Memory B cell (primary cell): ENCODE measurements around the gene ZNF627.

Experiments
- ATAC-seq: fragments of 150-1000 bp; cut with Tn5 transposase; 2 replicates; pipeline ENCODE4 v1.10.0; 2021; ENCODE audit warnings: low read depth, mild to moderate bottlenecking, moderate library complexity
- DNase-seq, 2 donors: peaks; one replicate each; pipeline ENCODE4 v3.0.0; 2022; ENCODE audit warnings: low spot score in 2 of 2
- H3K27ac Mint-ChIP-seq: one replicate; pipeline ENCODE4 v1.8.0; 2022; ENCODE audit warnings: mild to moderate bottlenecking, moderate library complexity, mixed read lengths
- H3K27me3 Mint-ChIP-seq: one replicate; pipeline ENCODE4 v1.8.0; 2022; ENCODE audit warnings: mixed read lengths
- H3K36me3 Mint-ChIP-seq: one replicate; pipeline ENCODE4 v1.8.0; 2022; ENCODE audit warnings: mild to moderate bottlenecking, mixed read lengths
- H3K4me1 Mint-ChIP-seq: one replicate; pipeline ENCODE4 v1.8.0; 2022; ENCODE audit warnings: mixed read lengths
- H3K4me3 Mint-ChIP-seq: one replicate; pipeline ENCODE4 v1.8.0; 2022; ENCODE audit warnings: mild to moderate bottlenecking, moderate library complexity, mixed read lengths
- H3K9me3 Mint-ChIP-seq: one replicate; pipeline ENCODE4 v1.8.0; 2022; ENCODE audit warnings: mixed read lengths

Gene ZNF627

GRCh38 chr19:11597202-11598102, at the start of gene ZNF627:
ZNF627 (plus strand) TSS chr19:11597483; CDS start chr19:11597628, 145 bp downstream.
- ATAC-seq = peak; percentile 98
- Mint-ChIP-seq H3K27me3 (no peaks in the 10 kb centered on the region), H3K4me1 (peaks cover 14% of the 10 kb centered on the region), H3K9me3 (no peaks in the 10 kb centered on the region), H3K4me3 (peak within 1 kb of the TSS; percentile 91), H3K27ac (peak within 1 kb of the TSS; percentile 97), H3K36me3 (peaks cover 3% of the 10 kb centered on the region)
- DNase-seq = peak; percentile 93 to 95

- DNase-seq (no peak), ATAC-seq (no peak)
- Mint-ChIP-seq H3K27me3 (no peaks in the 10 kb centered on the region), H3K4me1 (peaks cover 13% of the 10 kb centered on the region), H3K27ac (no peak overlapping the region), H3K9me3 (no peaks in the 10 kb centered on the region), H3K4me3 (no peak overlapping the region), H3K36me3 (peaks cover 3% of the 10 kb centered on the region)
Observed at GRCh38 chr19:11547929-11548700, 49.2 kb upstream of the ZNF627 start.

DNA sequence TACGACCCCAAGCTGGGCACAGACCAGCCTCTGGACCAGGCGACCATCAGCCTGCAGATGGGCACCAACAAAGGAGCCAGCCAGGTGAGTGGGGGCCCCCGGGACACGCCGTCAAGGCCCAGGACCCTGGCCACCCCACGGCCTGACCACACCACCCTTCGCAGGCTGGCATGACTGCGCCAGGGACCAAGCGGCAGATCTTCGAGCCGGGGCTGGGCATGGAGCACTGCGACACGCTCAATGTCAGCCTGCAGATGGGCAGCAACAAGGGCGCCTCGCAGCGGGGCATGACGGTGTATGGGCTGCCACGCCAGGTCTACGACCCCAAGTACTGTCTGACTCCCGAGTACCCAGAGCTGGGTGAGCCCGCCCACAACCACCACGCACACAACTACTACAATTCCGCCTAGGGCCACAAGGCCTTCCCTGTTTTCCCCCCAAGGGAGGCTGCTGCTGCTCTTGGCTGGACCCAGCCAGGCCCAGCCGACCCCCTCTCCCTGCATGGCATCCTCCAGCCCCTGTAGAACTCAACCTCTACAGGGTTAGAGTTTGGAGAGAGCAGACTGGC, 47.8 kb upstream of the ZNF627 start:
- H3K27me3 Mint-ChIP-seq = no peaks in the 10 kb centered on the region
- H3K4me3 Mint-ChIP-seq = no peak overlapping the region
- H3K9me3 Mint-ChIP-seq = no peaks in the 10 kb centered on the region
- no peak for DNase-seq
- H3K4me1 Mint-ChIP-seq = peaks cover 22% of the 10 kb centered on the region
- no peak overlapping the region for H3K27ac Mint-ChIP-seq
- H3K36me3 Mint-ChIP-seq = peaks cover 3% of the 10 kb centered on the region
- ATAC-seq = no peak

GRCh38 chr19:11550265-11550664, 47.0 kb upstream of the ZNF627 start:
- no peak for DNase-seq
- H3K9me3 Mint-ChIP-seq = no peaks in the 10 kb centered on the region
- H3K27me3 Mint-ChIP-seq = no peaks in the 10 kb centered on the region
- peaks cover 3% of the 10 kb centered on the region for H3K36me3 Mint-ChIP-seq
- H3K27ac Mint-ChIP-seq = no peak overlapping the region
- H3K4me1 Mint-ChIP-seq = peaks cover 23% of the 10 kb centered on the region
- ATAC-seq = no peak
- no peak overlapping the region for H3K4me3 Mint-ChIP-seq

DNA sequence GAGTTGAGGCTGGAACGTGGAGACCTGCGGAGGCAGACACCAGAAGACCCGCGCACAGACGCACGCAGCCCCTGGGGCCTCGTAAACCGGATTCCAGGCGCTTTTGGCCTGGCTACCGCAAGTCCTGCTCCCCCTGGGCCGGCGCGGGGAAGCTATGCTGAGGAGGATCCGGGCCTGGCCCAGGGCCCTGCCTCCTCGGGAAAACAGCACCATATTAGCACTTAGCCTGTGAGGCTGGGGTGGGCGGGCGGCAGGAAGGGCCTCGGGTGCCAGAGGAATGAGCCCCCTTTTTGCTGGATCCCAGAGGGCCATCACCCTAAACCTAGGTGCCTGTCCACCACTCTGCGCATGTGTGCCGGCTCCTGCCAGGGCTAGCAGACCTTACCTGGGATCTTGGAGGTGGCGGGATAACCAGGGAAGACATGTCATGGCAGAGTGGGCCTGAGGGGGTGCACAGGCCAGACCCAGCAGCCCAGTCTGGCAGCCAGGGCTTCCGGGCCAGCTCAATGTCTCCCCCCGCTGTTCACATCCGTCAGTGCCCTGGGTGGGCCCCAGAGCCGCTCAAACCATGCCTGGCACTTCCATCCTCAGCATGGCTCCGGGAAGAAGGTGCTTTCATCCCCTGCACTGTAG, 45.6 kb upstream of the ZNF627 start:
- no peaks in the 10 kb centered on the region for H3K9me3 Mint-ChIP-seq
- H3K36me3 Mint-ChIP-seq = peaks cover 7% of the 10 kb centered on the region
- DNase-seq (no peak), ATAC-seq (no peak)
- H3K27me3 Mint-ChIP-seq = no peaks in the 10 kb centered on the region
- peaks cover 36% of the 10 kb centered on the region for H3K4me1 Mint-ChIP-seq
- H3K4me3 Mint-ChIP-seq = no peak overlapping the region
- H3K27ac Mint-ChIP-seq = peak overlapping the region; percentile 76

DNA sequence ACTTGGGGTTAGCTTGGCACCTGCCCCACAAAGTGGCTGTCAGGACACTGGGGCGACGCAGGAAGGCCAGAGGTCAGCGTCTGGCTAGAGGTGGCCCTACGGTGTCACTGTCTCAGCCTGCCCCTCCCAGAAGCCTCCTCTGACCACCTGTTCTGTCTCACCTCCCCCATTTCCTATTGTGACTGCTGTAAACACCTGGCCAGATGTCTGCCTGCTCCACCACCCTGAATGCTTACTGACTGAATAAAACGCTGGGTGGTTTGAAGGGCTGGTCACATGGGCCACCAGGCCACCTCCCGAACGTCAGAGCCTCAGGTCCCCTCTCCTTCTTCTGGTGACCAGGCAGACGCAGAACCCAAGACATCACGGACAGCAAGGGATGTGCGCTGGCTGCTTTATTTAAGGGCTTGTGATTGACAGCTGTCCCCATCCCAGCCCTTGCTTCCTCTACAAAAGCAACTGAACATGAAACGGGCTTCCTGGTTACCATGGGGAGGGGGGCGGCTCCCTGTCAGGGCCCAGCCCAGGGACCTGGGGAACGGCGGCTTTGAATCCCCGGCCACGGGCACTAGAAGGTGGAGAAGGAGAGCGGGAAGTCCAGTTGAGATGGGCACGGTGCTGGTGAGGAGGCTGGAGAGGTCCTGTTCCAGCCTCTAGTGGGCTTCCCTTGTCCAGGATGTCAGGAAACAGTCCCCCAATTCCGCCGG, 44.5 kb upstream of the ZNF627 start:
- Mint-ChIP-seq H3K9me3 (no peaks in the 10 kb centered on the region), H3K4me3 (peak overlapping the region; percentile 59), H3K27ac (peak overlapping the region; percentile 76), H3K27me3 (no peaks in the 10 kb centered on the region), H3K36me3 (peaks cover 12% of the 10 kb centered on the region), H3K4me1 (peaks cover 41% of the 10 kb centered on the region)
- ATAC-seq = peak; percentile 25
- DNase-seq = no peak

DNA sequence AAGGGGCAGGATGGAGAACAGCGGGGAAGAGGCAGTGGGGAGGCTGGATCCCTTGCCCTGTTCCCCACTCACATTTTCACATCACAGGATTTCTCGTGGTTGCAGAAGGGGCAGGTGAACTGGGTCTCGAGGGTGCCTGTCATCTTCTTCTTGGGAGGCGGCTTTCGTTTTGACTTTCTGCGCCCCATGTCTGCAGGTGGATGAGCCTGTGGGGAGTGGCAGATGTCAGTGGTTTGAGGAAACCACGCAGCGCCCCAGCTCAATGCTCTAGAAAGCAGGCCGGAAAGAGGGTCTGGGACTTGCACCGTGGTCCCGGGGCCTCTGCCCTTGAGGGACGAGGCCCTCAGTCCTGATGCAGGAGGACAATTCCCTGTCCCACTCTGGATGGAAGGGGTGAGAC, 43.1 kb upstream of the ZNF627 start:
- no peaks in the 10 kb centered on the region for H3K9me3 Mint-ChIP-seq
- peak overlapping the region; percentile 76 for H3K27ac Mint-ChIP-seq
- H3K36me3 Mint-ChIP-seq = peaks cover 14% of the 10 kb centered on the region
- ATAC-seq (peak; percentile 69), DNase-seq (peak in 1 of 2 donors; percentile 48)
- peak overlapping the region; percentile 68 for H3K4me3 Mint-ChIP-seq
- H3K4me1 Mint-ChIP-seq = peaks cover 47% of the 10 kb centered on the region
- H3K27me3 Mint-ChIP-seq = no peaks in the 10 kb centered on the region

DNA sequence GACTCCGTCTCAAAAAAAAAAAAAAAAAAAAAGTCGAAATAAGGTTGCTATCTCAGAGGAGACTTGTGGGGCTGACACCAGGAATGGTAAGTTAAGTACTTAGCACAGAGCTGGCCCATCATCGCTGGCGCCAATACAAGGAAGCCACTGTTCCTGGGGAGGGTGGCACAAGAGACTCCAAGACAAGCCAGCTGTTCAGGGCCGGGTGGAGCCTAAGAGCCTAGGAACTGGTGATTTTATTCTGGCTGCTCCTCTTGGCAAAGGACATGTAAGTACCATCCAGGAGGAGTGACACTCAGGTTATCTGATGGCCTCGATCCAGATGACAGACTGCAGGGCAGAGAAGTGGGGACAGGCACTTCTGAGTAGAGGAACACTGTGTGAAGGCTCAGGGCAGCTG, 42.0 kb upstream of the ZNF627 start:
- no peaks in the 10 kb centered on the region for H3K27me3 Mint-ChIP-seq
- peaks cover 51% of the 10 kb centered on the region for H3K4me1 Mint-ChIP-seq
- DNase-seq (no peak), ATAC-seq (no peak)
- H3K9me3 Mint-ChIP-seq = no peaks in the 10 kb centered on the region
- peak overlapping the region; percentile 36 for H3K27ac Mint-ChIP-seq
- peaks cover 14% of the 10 kb centered on the region for H3K36me3 Mint-ChIP-seq
- H3K4me3 Mint-ChIP-seq = no peak overlapping the region

DNA sequence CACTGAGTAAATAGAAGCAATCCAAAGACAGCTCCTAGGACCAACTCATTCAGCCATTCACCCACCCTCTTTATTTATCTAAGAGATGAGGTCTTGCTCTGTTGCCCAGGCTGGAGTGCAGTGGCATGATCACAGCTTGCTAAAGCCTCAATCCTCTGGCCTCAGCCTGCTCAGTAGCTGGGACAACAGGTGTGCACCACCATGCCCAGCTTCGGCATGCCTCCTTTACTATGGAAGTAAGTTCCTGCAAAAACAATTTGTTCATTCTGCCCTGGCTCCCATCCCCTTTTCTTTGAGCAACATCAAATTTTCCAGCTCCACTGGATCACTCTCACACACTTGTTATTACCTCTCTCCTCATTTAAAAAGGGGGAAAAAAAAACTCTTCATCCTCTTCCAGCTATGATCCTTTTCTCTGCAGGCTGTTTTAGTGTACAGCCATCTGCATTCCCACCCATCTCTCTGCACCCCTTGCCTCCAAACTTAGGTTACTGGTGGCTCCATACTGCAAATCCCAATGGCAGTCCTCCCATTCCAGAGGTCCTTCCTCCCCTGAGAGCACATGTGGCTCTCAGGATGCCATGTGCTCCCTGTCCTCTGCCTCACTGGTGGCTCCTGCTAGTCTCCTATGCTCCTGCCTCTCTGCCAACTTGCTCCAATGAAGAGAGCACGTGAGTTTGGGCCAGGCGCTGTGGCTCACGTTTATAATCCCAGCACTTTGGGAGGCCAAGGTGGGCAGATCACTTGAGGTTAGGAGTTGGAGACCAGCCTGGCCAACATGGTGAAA, 40.5 kb upstream of the ZNF627 start:
- Mint-ChIP-seq H3K4me1 (peaks cover 57% of the 10 kb centered on the region), H3K4me3 (peak overlapping the region; percentile 22), H3K36me3 (peaks cover 14% of the 10 kb centered on the region), H3K27me3 (no peaks in the 10 kb centered on the region), H3K27ac (peak overlapping the region; percentile 30), H3K9me3 (no peaks in the 10 kb centered on the region)
- DNase-seq (no peak), ATAC-seq (no peak)

DNA sequence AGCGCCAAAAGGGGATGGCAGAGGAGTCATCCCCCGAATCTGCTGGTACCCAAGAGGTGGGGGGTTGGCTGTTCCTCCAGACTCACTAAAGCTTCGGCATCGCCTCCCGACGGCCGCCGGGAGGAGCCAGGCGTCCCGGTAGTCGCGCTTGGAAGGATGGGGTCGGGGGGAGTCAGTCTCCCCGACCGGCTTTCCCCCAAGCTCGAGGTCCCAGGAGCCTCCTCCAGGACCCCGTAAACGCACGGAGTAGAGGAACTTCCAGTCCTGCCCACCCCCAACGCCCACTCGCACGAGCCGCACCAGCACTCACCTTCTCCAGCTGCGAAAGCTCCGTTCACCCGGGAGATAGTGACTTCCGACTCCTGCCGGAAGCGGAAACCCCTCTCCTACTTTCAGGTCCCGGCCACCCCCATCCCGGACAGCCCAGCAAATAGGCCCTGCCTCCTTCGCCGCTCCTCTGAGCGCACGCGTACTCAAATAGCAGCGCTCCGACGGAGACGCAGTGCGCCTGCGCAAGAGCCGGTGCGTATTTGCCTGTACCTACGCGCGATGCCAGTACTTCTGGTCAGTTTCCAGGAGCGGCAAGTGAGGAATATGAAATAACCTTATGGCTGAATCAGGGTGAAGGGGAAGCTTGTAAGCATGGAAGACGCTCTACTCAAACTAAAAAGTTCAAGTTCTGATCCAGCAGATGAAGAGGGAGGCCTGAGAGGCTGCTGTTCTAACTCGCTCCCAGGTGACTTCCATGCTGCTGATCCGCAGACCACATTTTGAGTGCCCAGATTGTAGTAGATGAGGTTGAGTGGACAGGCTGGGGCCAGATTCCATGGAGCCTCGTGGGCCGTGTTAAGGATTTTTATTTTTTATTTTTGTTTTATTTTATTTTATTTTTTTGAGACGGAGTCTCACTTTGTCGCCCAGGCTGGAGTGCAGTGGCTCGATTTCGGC, 38.1 kb upstream of the ZNF627 start, which contains the start of gene ELOF1:
TSS of gene ELOF1 (minus strand) at position 350 of the 948 bp plus-strand sequence. CDS start 4,883 bp downstream, outside the sequence.
- Mint-ChIP-seq H3K4me1 (peaks cover 49% of the 10 kb centered on the region), H3K4me3 (peak within 1 kb of the TSS; percentile 99), H3K36me3 (peaks cover 11% of the 10 kb centered on the region), H3K9me3 (no peaks in the 10 kb centered on the region), H3K27me3 (no peaks in the 10 kb centered on the region), H3K27ac (peak within 1 kb of the TSS; percentile 97)
- ATAC-seq = peak; percentile 79
- DNase-seq = peak; percentile 85 to 93

GRCh38 chr19:11560404-11561051, 36.8 kb upstream of the ZNF627 start:
- peaks cover 50% of the 10 kb centered on the region for H3K4me1 Mint-ChIP-seq
- peaks cover 10% of the 10 kb centered on the region for H3K36me3 Mint-ChIP-seq
- no peaks in the 10 kb centered on the region for H3K9me3 Mint-ChIP-seq
- DNase-seq (peak; percentile 60 to 83), ATAC-seq (peak; percentile 61)
- H3K27me3 Mint-ChIP-seq = no peaks in the 10 kb centered on the region
- peak overlapping the region; percentile 99 for H3K4me3 Mint-ChIP-seq
- H3K27ac Mint-ChIP-seq = peak overlapping the region; percentile 97
